Kidney (tissue), 14 donors: Measurements from ENCODE around the gene CTR9. TPM values are rescaled to one million over a fixed set of nuclear protein-coding genes. Genes with fewer than 3 reads are reported as not detected.

Source experiments
- DNase-seq, 5 donors: peaks; one replicate each; pipeline ENCODE4 v3.0.0-alpha.2; 2013 to 2020
- FAIRE-seq: peaks from 2 replicates; lab custom pipeline; 2012; peaks lifted over from hg19 to GRCh38; lab: Jason Lieb, UNC
- H3K27ac ChIP-seq, 2 donors: one replicate each; pipeline ENCODE4 v1.7.0; 2013; ENCODE audit warnings: low read depth in 2 of 2, low read length in 2 of 2, inconsistent platforms in 1 of 2
- H3K27me3 ChIP-seq: one replicate; pipeline ENCODE4 v1.7.1; 2013; ENCODE audit warnings: low read length, inconsistent platforms; ENCODE audit not compliant: control insufficient read depth, insufficient read depth
- H3K36me3 ChIP-seq, 3 donors: one replicate each; pipeline versions ENCODE4 v1.7.0 to v1.7.1; 2013; ENCODE audit warnings: low read length in 3 of 3, control low read depth in 1 of 3, inconsistent platforms in 1 of 3; ENCODE audit not compliant: insufficient read depth in 3 of 3, control insufficient read depth in 2 of 3
- H3K4me1 ChIP-seq, 3 donors: one replicate each; pipeline versions ENCODE4 v1.7.0 to v1.7.1; 2013; ENCODE audit warnings: low read length in 3 of 3, inconsistent platforms in 1 of 3, low read depth in 1 of 3; ENCODE audit not compliant: control insufficient read depth in 2 of 3, insufficient read depth in 2 of 3
- H3K4me3 ChIP-seq, 3 donors: one replicate each; pipeline versions ENCODE4 v1.7.0 to v1.8.1; 2013; ENCODE audit warnings: low read length in 3 of 3, control low read depth in 1 of 3, inconsistent platforms in 1 of 3
- H3K9ac ChIP-seq, 3 donors: one replicate each; pipeline versions ENCODE4 v1.7.0 to v1.7.1; 2013; ENCODE audit warnings: low read length in 3 of 3, control low read depth in 1 of 3, inconsistent platforms in 1 of 3
- H3K9me3 ChIP-seq, 3 donors: one replicate each; pipeline versions ENCODE4 v1.7.0 to v1.7.1; 2013; ENCODE audit warnings: low read length in 3 of 3, control low read depth in 1 of 3, inconsistent platforms in 1 of 3; ENCODE audit not compliant: control insufficient read depth in 2 of 3, insufficient read depth in 1 of 3
- CTCF ChIP-seq: IDR thresholded peaks from 3 replicates; pipeline ENCODE4 v1.5.1; 2012; ENCODE audit warnings: mild to moderate bottlenecking, moderate library complexity, borderline replicate concordance; ENCODE audit not compliant: insufficient read depth; ENCODE audit errors: extremely low read depth
- intact Hi-C: fragments of 100-400 bp; cut with DNase I; formaldehyde crosslinking; loops from one replicate; pipeline ENCODE4 v1.11.1; 2022
- polyA plus RNA-seq: library from polyadenylated mRNA; stranded (reverse); fragments of 350-450 nt; fragmentation: Illumina TruSeq; extraction: RNeasy Lipid Tissue Mini Kit (QIAGEN cat#74804); gene quantifications from one replicate; pipeline ENCODE4 v1.2.3, GENCODE V29; 2014; ENCODE audit warnings: low read depth, low replicate concordance; ENCODE audit not compliant: insufficient read depth
- total RNA-seq: library from RNA; stranded (reverse); fragmentation: NEBNext Ultra II Directional; extraction: Animal tissue kit (Norgen Biotek cat#: 25700); gene quantifications from one replicate; pipeline ENCODE4 v1.2.1, GENCODE V29; 2021
- donor health status: control.
- donor health status: control.
- donor health status: control.
- donor health status: control.
- donor health status: control.
- donor health status: DM: yes; HTN: yes; CAD: no.
- donor health status: Normal renal cell carcinoma (clear cell type).

The CTR9 gene
- total and polyA plus RNA-seq, 2 donors from 2014 or later: 16.7 to 33.3 TPM

DNA sequence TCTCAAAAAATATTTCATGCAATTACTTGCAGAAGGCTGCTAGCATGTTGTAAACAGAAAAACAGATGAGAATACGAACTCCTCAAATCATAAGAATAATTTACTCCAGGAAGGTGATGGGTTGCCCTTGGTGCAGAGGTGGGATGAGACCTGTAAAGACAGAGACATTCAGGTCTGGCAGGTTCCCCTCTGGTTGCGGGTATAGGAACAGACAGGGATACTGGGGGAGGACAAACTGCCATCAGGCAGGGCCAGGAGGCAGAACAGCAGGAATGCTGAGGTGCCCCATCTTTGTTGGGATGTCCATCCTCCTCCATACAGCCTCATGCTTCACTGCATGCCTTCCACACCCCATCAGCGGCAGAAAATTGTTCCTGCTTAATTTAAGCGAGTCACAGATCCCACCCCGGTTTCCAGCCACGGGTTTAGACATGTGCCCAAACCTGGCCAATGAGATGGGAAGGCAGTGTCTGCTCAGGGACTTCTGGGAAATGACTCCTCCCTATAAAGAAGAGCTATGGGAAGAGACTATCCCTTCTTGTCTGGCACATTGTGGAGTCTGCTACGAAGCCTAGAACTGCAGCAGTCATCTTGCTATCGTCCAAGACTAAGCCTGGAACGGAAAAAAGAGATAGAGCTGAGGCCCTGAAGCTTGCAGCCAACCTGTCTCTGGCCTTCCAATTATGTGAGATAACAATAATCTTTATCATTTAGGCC, 34.3 kb upstream of the CTR9 start:
- Histone ChIP-seq H3K27me3 (no peaks in the 10 kb centered on the region), H3K27ac (no peak overlapping the region), H3K4me3 (no peak overlapping the region), H3K9ac (no peak overlapping the region), H3K4me1 (no peaks in the 10 kb centered on the region), H3K36me3 (no peaks in the 10 kb centered on the region), H3K9me3 (no peaks in the 10 kb centered on the region)
- no peak for TF ChIP-seq CTCF
- FAIRE-seq (no peak), DNase-seq (no peak)
- intact Hi-C loops: no loop called here

DNA sequence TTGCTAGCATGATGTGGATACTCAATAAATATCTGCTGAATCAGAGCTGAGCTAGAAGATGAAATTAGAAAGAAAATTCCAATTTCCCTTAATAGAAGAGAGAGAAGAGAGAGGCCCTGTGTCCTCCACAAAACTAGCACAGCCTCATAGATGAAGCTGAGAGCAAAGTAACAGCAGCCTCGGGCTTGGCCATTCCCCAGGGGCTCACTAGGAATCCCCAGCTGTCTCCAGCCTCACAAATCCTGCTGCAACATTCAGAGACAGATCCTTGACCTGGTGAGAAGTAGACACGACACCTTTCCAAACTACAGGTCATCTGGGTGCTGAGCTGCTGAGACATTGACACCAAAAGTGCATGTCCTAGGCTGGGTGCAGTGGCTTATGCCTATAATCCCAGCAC, 31.4 kb upstream of the CTR9 start:
- FAIRE-seq: no peak
- H3K36me3 ChIP-seq: no peaks in the 10 kb centered on the region
- TF ChIP-seq CTCF: no peak

DNA sequence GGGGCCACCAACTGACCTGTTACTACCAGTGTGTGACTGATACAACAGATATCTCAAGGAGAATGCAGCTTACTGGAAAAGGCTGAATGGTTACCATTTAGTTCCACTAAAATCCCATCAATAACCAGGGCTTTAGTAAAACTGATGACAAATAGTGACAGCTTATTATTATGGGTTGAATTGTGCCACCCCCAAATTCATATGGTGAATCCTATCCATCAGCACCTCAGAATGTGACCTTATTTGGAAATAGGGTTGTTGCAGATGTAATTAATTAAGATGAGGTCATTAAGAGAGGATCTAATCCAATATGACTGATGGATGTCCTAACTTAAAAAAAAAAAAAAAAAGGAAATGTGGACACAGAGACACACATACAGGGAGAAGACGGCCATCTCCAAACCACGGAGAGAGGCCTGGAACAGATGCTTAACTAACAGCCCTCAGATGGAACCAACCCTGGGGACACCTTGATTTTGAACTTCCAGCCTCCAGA, 30.1 kb upstream of the CTR9 start:
- no peaks in the 10 kb centered on the region for H3K9me3 ChIP-seq
- no peak overlapping the region for H3K4me3 ChIP-seq
- no peak for TF ChIP-seq CTCF
- DNase-seq (no peak), FAIRE-seq (no peak)
- H3K27ac ChIP-seq: no peak overlapping the region
- H3K27me3 ChIP-seq: no peaks in the 10 kb centered on the region
- no peaks in the 10 kb centered on the region for H3K4me1 ChIP-seq
- no peak overlapping the region for H3K9ac ChIP-seq
- intact Hi-C loops: no loop called here
- no peaks in the 10 kb centered on the region for H3K36me3 ChIP-seq

More for the DNA sequence above, 31.4 kb upstream of the CTR9 start:
- Histone ChIP-seq H3K9me3 (no peaks in the 10 kb centered on the region), H3K27ac (no peak overlapping the region), H3K27me3 (no peaks in the 10 kb centered on the region), H3K4me3 (no peak overlapping the region), H3K9ac (no peak overlapping the region), H3K4me1 (no peaks in the 10 kb centered on the region)
- intact Hi-C loops: no loop called here
- no peak for DNase-seq
